GM18867 (cell line): ENCODE data around the gene PPM1M.
A peak's percentile ranks its signal among the peaks of the same experiment; 100 is the strongest.

ENCODE experiments used
- ATAC-seq: cut with Tn5 transposase; IDR thresholded peaks from one replicate; pipeline ENCODE4 v1.9.1; 2021; ENCODE audit warnings: mild to moderate bottlenecking, moderate library complexity; ENCODE audit not compliant: unreplicated experiment

PPM1M gene

GRCh38 chr3:52245322-52246263 lies at the start of gene PPM1M:
PPM1M (plus strand) TSS chr3:52245759; CDS start chr3:52245825, 66 bp downstream.
- peak; percentile 32 for ATAC-seq

DNA sequence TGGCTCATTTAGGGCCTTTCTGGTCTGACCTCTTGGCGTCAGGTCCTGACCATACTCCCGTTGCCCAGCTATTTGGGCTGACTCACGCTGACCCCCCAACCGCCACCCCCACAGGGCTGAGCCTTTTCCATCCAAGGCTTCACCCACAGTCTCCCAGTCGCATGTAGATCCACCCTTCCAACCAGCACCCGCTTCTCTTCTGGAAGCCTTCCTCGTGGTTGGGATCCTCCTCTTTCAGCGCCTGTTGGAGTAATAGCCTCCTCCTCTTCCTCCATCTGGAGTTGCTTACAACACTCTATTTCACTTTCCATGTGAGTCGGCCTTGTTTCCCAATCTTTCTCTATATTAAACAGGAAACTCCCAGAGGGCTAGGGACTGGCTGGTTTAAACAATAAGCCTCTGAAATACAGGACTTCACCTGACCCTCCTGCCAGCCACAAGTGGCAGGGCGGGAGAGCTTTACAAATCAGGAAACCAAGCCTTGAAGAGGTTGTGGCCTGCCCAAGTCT lies 49.7 kb upstream of the PPM1M start:
- ATAC-seq: no peak

DNA sequence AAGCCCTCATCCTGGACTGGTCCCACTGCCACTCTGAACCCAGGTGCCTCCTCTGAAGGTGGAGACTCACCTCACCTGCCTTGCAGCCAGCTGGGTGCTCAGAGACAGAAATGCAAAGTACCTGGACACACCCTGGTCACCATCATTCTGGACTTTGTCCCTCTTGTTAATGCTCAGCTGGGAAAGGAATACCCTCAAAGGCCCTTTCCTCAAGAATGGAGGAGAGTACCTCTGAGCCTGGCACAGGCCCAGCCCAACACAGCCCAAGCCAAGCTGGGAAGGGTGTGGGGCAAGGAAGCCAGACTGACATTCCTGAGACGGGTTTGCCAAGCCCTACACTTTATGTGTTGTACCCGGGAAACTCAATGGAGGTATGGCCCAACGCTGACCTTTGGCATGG lies 48.6 kb upstream of the PPM1M start:
- ATAC-seq: no peak

DNA sequence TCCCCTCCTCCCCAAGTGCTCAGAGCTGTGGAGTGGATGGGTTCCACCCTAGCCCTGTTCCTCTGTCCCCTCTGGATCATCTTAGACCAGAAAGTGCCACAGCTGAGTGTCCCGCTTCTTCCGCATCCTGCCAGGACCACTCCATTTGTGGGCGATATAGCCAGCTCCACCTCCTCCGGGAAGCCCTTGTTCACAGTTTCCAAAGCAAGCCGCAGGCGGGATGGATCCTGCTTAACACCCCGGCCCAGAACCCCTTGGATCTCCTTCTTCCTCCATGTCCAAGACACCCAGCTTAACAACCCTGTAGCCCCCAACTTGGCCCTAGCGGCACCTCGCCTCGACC lies 48.1 kb upstream of the PPM1M start:
- no peak for ATAC-seq

DNA sequence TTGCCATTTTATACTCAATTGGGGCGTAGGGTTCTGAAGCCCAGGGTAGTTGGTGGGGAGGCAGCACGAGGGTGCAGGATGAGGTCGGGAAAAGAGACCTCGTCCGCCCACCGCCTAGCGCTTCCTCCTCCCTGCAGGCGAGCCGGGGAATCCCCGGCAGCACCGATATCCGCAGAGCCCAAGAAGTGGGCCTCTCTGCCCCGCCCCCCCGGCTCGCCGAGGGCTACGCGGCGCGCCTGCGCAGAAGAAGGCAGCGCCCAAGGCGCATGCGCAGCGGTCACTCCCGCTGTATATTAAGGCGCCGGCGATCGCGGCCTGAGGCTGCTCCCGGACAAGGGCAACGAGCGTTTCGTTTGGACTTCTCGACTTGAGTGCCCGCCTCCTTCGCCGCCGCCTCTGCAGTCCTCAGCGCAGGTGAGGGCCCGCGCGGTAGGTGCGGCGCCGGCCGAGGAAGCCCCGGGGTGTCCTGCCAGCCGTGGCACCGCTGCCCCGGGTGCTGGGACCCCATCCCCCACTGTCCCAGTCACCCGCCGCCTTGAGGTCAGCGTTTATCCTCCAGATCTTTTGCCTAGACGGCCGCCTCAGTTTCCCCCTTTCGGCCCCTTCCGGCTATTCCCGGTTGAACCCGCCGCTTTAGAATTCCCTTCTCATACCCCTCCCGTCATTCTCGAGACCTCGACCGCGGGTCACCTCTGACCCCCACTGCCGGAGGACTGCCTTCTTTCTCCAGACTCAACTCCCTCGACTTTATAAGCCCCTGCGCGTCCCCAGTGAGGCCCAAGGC lies 47.5 kb upstream of the PPM1M start, which contains the start of gene ALAS1:
TSS of gene ALAS1 (plus strand) at position 319 of the 784 bp plus-strand sequence. CDS start 1,082 bp downstream, outside the sequence.
- ATAC-seq: peak; percentile 82

- no peak for ATAC-seq
Observed at GRCh38 chr3:52198643-52199608, 46.6 kb upstream of the PPM1M start.

DNA sequence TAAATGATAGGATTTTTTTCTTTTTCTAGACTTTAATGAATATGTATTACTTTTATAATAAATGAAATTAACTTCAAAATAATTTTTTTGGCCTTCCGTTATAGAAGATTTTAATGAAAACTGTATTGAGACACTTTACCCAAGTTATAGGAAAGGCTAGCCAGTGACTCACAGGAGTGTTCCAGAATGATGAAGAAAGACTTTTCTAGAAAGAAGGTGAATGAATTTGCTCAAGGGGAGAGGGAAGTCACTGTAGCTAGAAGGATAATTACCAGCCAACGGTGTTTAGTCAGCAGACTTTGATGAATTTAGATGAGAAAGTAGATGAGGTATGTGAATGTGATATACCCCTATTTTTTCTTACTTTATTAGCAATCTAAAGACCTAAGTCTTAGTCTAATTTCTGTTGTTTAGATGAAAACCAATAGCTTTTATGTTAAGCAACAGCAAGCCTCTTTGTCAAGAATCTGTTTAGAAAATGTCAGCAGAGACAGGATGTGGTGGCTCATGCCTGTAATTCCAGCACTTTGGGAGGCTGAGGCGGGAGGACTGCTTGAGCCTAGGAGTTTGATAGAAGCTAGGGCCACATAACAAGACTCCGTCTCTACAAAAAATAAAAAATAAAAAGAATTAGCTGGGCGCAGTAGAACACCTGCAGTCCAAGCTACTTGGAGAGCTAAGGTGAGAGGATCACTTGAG lies 44.4 kb upstream of the PPM1M start:
- ATAC-seq: no peak

DNA sequence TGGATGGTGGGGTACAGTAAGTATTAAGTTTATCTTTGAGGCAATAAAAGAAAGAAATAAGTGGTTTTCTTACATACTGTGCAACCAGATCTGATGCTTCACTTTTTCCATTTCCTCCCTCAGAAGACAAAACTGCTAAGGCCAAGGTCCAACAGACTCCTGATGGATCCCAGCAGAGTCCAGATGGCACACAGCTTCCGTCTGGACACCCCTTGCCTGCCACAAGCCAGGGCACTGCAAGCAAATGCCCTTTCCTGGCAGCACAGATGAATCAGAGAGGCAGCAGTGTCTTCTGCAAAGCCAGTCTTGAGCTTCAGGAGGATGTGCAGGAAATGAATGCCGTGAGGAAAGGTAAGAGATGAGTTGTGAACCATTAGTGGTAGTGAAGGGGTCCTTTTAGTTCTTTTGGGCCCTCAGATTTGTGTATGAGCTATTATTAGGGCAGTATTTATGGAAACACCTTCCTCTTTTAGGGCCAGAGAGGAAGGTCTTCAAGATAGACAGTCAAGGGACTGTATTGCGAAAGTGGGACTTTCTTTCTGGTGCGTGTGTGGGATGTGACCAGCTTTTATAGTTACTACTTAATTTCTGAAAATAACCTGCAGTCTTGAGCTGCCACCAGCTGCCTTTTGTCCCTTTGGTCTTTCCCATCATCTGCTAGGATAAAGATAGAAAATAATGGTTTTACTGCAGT lies 43.0 kb upstream of the PPM1M start:
- no peak for ATAC-seq

- ATAC-seq: no peak
Observed at GRCh38 chr3:52203701-52204100, 41.9 kb upstream of the PPM1M start.

DNA sequence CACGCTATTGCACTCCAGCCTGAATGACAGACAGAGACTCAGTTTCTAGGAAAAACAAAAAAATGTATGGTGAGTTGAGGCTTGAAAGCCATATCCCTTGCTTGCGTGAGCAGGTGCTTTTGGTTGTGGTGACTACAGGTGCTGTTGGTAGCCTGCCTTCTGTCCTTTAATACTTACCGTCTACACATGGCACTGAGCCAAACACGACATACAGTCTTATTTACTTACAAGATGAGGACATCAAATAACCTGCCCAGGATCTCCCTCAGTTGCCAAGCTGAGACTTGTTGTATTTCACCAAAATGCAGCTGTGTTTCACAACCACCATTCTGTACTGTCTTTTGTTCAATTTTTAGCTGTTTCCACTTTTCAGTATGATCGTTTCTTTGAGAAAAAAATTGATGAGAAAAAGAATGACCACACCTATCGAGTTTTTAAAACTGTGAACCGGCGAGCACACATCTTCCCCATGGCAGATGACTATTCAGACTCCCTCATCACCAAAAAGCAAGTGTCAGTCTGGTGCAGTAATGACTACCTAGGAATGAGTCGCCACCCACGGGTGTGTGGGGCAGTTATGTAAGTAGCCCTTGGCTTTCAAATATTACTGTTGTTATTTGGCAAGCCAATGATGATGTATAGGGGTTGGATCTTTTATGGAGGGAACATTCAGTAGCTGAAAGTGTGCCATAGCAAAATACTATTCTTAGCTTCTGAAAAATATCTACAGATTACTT lies 41.1 kb upstream of the PPM1M start:
- ATAC-seq: no peak

DNA sequence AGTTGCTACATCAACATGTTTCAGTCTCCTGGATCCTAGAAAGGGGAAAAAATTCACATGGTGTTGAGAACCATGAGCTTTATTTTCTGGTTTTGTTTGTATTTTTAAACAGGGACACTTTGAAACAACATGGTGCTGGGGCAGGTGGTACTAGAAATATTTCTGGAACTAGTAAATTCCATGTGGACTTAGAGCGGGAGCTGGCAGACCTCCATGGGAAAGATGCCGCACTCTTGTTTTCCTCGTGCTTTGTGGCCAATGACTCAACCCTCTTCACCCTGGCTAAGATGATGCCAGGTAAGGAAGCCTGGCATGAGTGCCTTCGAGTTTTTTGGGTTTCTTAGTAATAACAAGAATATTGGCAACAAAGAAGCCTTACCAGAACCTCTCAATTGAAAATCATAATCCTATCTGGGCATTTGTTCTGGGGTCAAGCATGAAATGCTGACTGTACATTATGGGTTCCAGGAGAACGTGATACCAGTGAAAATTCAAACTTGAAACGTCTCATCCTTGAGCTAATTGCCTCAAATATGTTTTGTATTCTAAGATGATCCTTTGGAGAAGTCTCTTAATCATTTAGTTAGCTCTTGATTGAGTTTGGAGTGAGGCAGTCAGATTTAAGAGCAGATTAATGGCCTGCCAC lies 39.7 kb upstream of the PPM1M start:
- ATAC-seq: no peak

DNA sequence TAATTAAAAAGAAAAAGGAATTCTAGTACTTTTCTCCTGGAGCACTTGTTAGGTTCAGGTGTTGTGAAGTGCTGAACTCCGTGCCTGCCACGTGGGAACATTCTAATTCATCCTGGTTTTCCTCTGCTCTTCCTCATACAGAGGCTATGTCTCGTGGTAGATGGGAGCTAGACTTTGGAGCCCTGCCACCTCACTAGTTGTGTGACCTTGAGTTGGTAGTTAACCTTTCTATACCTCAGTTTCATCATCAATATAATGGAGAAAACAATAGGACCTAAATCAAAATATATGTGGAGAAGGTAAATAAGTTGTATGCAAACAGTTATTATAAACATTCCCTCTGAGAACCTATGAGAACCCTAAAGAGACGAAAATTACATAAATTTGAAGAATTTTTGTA lies 37.0 kb upstream of the PPM1M start:
- ATAC-seq: no peak

GRCh38 chr3:52210037-52210436 lies 35.5 kb upstream of the PPM1M start:
- ATAC-seq: no peak

DNA sequence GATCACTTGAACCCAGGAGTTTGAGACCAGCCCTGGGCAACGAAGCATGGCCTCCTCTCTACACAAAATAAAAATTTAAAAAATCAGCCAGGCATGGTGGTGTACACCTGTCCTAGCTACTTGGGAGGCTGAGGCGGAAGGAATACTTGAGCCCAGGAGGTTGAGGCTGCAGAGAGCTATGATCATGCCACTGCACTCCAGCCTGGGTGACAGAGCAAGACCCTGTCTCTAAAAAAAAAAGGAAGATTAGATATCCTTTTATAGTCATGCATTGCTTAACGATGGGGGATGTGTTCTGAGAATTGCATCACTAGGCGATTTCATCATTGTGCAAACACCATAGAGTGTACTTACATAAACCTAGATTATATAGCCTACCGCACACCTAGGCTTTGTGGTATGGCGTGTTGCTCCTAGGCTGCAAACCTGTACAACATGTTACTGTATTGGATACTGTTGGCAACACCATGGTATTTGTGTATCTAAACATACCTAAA lies 35.0 kb upstream of the PPM1M start:
- no peak for ATAC-seq

GRCh38 chr3:52211268-52211891 lies 34.2 kb upstream of the PPM1M start:
- ATAC-seq: no peak

- ATAC-seq: no peak
Observed at GRCh38 chr3:52213005-52213404, 32.6 kb upstream of the PPM1M start.

- no peak for ATAC-seq
Observed at GRCh38 chr3:52213901-52214300, 31.7 kb upstream of the PPM1M start.

DNA sequence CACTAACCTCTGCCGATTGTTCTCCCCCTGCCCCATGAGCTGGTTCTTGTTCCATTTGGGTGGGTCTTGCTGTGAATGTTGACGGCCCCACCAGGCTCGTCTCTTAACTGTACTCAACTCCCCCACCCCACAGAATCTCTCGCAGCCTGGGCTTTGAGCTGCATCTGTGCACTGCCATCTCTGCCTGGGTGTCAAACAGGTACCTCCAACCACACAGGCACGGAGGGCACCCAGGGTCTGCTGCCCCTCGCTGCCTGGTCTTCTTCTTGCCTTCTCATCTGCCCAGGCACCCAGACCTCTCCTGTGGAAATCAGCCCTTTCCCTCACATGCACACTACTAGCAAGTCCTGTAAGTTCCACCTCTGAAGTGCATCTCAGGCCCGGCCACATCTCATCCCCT lies 30.2 kb upstream of the PPM1M start:
- no peak for ATAC-seq
